DMS 273 treated with DMSO at 0.1 percent for 48 hours (cell line): ENCODE results near the gene FAT2.

Source experiments
- DNase-seq: peaks from one replicate; lab custom pipeline; 2025; lab: John Stamatoyannopoulos, UW

Gene FAT2

DNA sequence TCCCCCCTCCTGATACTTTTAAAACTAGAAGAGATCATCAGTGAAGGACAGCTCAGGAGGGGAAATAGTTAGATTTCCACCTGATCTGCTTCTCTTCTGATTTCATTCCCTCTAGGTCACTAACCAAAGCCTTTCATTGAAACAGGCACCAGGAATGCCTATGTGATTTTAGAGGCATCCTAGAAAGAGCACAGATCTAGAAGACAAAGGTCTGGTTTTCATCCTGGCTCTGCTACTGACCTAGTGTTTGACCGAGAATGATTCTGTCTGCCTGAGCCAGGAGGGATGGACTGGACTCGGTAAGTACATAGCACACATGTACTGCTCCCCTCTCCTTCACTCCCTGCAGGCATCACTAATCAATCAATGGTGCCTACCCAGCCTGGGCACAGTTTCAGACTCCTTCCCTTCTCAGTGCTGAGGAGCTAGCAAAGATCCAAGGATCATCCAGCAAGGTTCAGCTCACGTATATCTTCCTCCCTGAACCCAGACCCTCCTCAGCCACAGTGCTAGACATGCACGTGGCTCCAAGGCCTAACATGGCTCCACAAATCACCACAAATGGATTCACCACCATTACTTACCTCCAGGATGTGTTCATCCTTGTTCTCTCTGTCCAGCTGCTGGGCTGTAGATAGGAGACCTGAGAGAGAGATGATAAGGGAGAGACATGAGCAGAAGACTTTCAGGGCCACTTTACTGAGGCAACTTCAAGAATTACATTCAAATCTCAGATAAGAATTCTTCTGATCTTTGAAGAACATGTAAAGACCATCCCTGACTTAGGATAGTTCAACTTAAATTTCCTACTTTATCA is 35.2 kb downstream of the FAT2 start:
- no peak for DNase-seq

DNA sequence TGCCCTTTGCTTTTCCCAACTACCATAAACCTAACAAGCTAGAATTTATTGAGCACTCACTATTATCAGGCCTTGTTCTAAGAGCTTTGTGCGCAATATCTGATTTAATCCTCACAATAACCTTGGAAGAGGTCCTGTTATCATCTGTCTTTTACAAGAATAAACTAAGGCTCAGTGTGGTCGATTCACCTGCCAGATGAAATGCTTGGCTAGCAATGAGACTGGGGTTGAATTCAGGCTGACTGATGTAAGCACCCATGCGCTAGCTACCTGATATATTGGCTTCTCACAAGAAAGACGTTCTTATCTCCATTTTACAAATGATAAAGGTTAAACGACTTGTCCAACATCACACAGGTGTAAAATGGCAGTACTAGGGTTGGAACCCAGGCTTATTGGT is 37.4 kb downstream of the FAT2 start:
- no peak for DNase-seq

GRCh38 chr5:151553130-151553670 is 37.9 kb downstream of the FAT2 start:
- no peak for DNase-seq

DNA sequence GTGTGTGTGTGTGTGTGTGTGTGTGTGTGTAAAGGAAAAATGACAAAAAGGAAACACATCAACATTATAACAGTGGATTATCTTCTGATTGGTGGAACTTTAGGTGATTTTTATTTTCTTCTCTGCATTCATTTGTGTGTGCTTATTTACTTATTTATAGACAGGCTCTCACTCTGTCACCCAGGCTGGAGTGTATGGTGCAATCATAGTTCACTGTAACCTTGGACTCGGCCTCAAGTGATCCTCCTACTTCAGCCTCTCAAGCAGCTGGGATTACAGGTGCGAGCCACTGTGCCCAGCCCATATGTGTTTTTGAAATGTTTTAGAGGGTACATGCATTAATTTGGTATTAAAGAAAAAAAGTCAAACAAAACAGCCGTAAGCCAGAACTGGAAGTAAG is 39.1 kb downstream of the FAT2 start:
- no peak for DNase-seq

DNA sequence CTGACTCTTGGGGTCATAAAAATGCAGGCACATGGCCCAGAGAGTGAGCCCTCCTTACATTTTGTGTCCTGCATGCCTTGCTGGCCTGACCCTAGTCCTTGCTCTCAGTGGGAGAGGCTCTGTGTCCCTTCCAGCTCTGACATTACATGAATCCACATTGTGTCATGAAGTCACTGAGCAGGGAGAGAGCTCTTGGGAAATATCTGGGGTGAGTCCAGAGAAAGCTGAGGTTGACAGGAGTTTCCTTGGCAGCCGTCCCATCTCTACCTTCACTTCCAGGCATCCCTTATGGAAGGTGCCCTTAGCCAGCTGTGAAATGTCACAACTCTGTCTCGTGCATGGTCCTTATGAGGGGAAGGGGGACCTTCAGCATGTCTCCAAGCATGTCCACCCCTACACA is 41.0 kb downstream of the FAT2 start:
- DNase-seq = no peak

GRCh38 chr5:151549713-151550112 is 41.4 kb downstream of the FAT2 start:
- no peak for DNase-seq

DNA sequence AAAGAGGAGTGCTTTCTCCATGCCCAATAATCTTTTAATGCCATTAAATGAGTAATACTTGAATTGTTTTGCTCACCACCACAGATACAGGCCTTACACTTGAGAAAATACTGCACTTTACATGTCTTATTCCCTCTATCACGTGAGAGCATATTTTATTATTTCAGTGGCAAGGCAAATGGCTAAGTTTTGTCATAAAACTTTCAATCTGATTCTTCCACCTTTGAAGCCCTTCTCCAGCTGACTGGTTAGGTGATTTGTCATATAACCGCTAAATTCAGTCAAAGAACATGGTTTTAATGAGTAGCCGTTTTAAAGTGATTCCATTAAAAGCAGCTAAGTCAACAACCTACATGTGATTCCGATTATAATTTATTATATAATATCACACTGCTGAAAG is 43.8 kb downstream of the FAT2 start:
- no peak for DNase-seq

- no peak for DNase-seq
Observed at GRCh38 chr5:151541571-151541970, 49.6 kb downstream of the FAT2 start.
